Measurements from ENCODE around the gene FUT8.

FUT8 gene

GRCh38 chr14:65438266-65438933 is 25.9 kb downstream of the FUT8 start:
- DNase-seq (ENCODE audit: low read depth): no peak
- no peak overlapping the region for H3K4me3 ChIP-seq (ENCODE audit: low read depth, low read length)
- no peak for TF ChIP-seq CTCF (IDR thresholded peaks at IDR 0.05; ENCODE audit: low read depth, low read length, missing control alignments)
- in situ Hi-C loops (cut with HindIII; ENCODE audit: low sequenced_read_pairs): no loop called here

GRCh38 chr14:65439117-65439516 is 26.6 kb downstream of the FUT8 start:
- TF ChIP-seq CTCF (IDR thresholded peaks at IDR 0.05; ENCODE audit: low read depth, low read length, missing control alignments): no peak
- in situ Hi-C loops (cut with HindIII; ENCODE audit: low sequenced_read_pairs): no loop called here
- no peak for DNase-seq (ENCODE audit: low read depth)
- H3K4me3 ChIP-seq (ENCODE audit: low read depth, low read length): no peak overlapping the region

GRCh38 chr14:65440230-65440629 is 27.7 kb downstream of the FUT8 start:
- H3K4me3 ChIP-seq (ENCODE audit: low read depth, low read length): no peak overlapping the region
- no peak for DNase-seq (ENCODE audit: low read depth)
- in situ Hi-C loops (cut with HindIII; ENCODE audit: low sequenced_read_pairs): no loop called here
- no peak for TF ChIP-seq CTCF (IDR thresholded peaks at IDR 0.05; ENCODE audit: low read depth, low read length, missing control alignments)

GRCh38 chr14:65444230-65444629 is 31.7 kb downstream of the FUT8 start:
- in situ Hi-C loops (cut with HindIII; ENCODE audit: low sequenced_read_pairs): no loop called here
- no peak for TF ChIP-seq CTCF (IDR thresholded peaks at IDR 0.05; ENCODE audit: low read depth, low read length, missing control alignments)
- H3K4me3 ChIP-seq (ENCODE audit: low read depth, low read length): no peak overlapping the region
- DNase-seq (ENCODE audit: low read depth): no peak

GRCh38 chr14:65446159-65446558 is 33.6 kb downstream of the FUT8 start:
- H3K4me3 ChIP-seq (ENCODE audit: low read depth, low read length): no peak overlapping the region
- in situ Hi-C loops (cut with HindIII; ENCODE audit: low sequenced_read_pairs): no loop called here
- no peak for TF ChIP-seq CTCF (IDR thresholded peaks at IDR 0.05; ENCODE audit: low read depth, low read length, missing control alignments)
- no peak for DNase-seq (ENCODE audit: low read depth)

- no peak overlapping the region for H3K4me3 ChIP-seq (ENCODE audit: low read depth, low read length)
- no peak for DNase-seq (ENCODE audit: low read depth)
- TF ChIP-seq CTCF (IDR thresholded peaks at IDR 0.05; ENCODE audit: low read depth, low read length, missing control alignments): no peak
- in situ Hi-C loops (cut with HindIII; ENCODE audit: low sequenced_read_pairs): no loop called here
These were observed 37.1 kb downstream of the FUT8 start for GRCh38 chr14:65449647-65450046.

Measured in astrocyte of the cerebellum (primary cell).